ENCODE results near the gene PCNX2.

- TF ChIP-seq CTCF (IDR thresholded peaks at IDR 0.05) (no peak), ZFX (IDR thresholded peaks at IDR 0.05; ENCODE audit: borderline replicate concordance) (no peak)
These were observed 325.0 kb downstream of the PCNX2 start for GRCh38 chr1:232970508-232970907.

All from 22Rv1 (cell line).